K562 (cell line): Measurements from ENCODE around the gene CABYR. TPM values are rescaled to one million over a fixed set of nuclear protein-coding genes. Genes with fewer than 3 reads are reported as not detected.

Experiments
- ATAC-seq: fragments of 200-7000 bp; cut with Tn5 transposase; 3 replicates; pipeline ENCODE4 v1.9.1; 2020; ENCODE audit warnings: moderate library complexity
- BruUV-seq: library from RNA; stranded (reverse); fragments of 400-500 nt; replicated peaks from 2 replicates; lab custom pipeline; 2021; lab: Mats Ljungman, UMichigan
- CTCF ChIA-PET: fragments of 300-600 bp; formaldehyde crosslinking; extraction: SDS; loops from one replicate; lab custom pipeline; 2021; ENCODE audit warnings: low intra/inter-chr PET ratio; lab: Yijun Ruan, JAX
- POLR2A ChIA-PET: fragments of 300-600, 350-650 bp; sonication (Branson Sonifier 250); formaldehyde crosslinking; extraction: SDS; loops from one replicate; lab custom pipeline; 2021; ENCODE audit warnings: antibody characterized with exemption, inconsistent platforms; lab: Yijun Ruan, JAX
- DNase-seq, 4 experiments: peaks; one replicate each; pipeline versions ENCODE4 v3.0.0 to v3.0.0-alpha.2; 2011 to 2018; ENCODE audit warnings: low spot score in 3 of 4, mixed read lengths in 3 of 4; ENCODE audit errors: extremely low read depth in 1 of 4
- FAIRE-seq: peaks from 2 replicates; lab custom pipeline; 2011; peaks lifted over from hg19 to GRCh38; lab: Jason Lieb, UNC
- H2AFZ ChIP-seq: 2 replicates; pipeline ENCODE4 v1.6.0; 2011; ENCODE audit warnings: low read depth, low read length, control low read depth, inconsistent platforms
- H3K27ac ChIP-seq: fragments of 200-600 bp; 3 replicates; pipeline ENCODE4 v1.8.0; 2011; ENCODE audit warnings: low read depth, mild to moderate bottlenecking, control low read depth, inconsistent platforms, low read length, moderate library complexity, mixed read lengths; ENCODE audit errors: extremely low read depth
- H3K27me3 ChIP-seq, 2 experiments: fragments of 300-600 bp in 1 of 2; 2 replicates in 1 of 2; 3 replicates in 1 of 2; pipeline versions ENCODE4 v1.6.0 to v1.8.0; 2011; ENCODE audit warnings: inconsistent platforms in 2 of 2, low read length in 2 of 2, mild to moderate bottlenecking in 1 of 2, mixed read lengths in 1 of 2, moderate library complexity in 1 of 2; ENCODE audit not compliant: control insufficient read depth in 2 of 2, insufficient read depth in 2 of 2
- H3K36me3 ChIP-seq: fragments of 300-600 bp; 3 replicates; pipeline ENCODE4 v1.8.0; 2011; ENCODE audit warnings: mild to moderate bottlenecking, low read length, inconsistent platforms; ENCODE audit not compliant: control insufficient read depth, insufficient read depth
- H3K4me1 ChIP-seq, 2 experiments: fragments of 200-600 bp in 1 of 2; replicated peaks in 1 of 2; 2 replicates in 1 of 2; 3 replicates in 1 of 2; pipeline versions ENCODE4 v1.5.1 to v1.8.0; 2011; ENCODE audit warnings: inconsistent platforms in 2 of 2, low read length in 2 of 2, mild to moderate bottlenecking in 1 of 2, mixed read lengths in 1 of 2, moderate library complexity in 1 of 2; ENCODE audit not compliant: control insufficient read depth in 2 of 2, insufficient read depth in 2 of 2
- H3K4me2 ChIP-seq: 2 replicates; pipeline ENCODE4 v1.6.1; 2011; ENCODE audit warnings: low read length, control low read depth, inconsistent platforms, mixed read lengths; ENCODE audit not compliant: insufficient read depth
- H3K4me3 ChIP-seq: fragments of 200-600 bp; sonication (generic), shearing (Covaris generic); 2 replicates; pipeline ENCODE4 v1.5.1; 2016; ENCODE audit warnings: control low read depth, inconsistent platforms
- H3K79me2 ChIP-seq: fragments of 200-600 bp; 3 replicates; pipeline ENCODE4 v1.8.0; 2011; ENCODE audit warnings: low read length, inconsistent platforms; ENCODE audit not compliant: control insufficient read depth, insufficient read depth
- H3K9ac ChIP-seq, 2 experiments: 2 replicates each; pipeline versions ENCODE4 v1.6.0 to v1.6.1; 2011; ENCODE audit warnings: low read depth in 2 of 2, low read length in 2 of 2, control low read depth in 1 of 2, inconsistent platforms in 1 of 2, mild to moderate bottlenecking in 1 of 2, mixed read lengths in 1 of 2; ENCODE audit not compliant: insufficient read depth in 1 of 2
- H3K9me1 ChIP-seq: one replicate; pipeline ENCODE4 v1.6.0; 2011; ENCODE audit warnings: inconsistent platforms, mild to moderate bottlenecking, low read length, moderate library complexity; ENCODE audit not compliant: control insufficient read depth, insufficient read depth
- H3K9me3 ChIP-seq: replicated peaks from 2 replicates; pipeline ENCODE4 v1.5.1; 2011; ENCODE audit warnings: low read depth, low read length, inconsistent platforms; ENCODE audit not compliant: control insufficient read depth, insufficient read depth
- H4K20me1 ChIP-seq: replicated peaks from 2 replicates; pipeline ENCODE4 v1.6.1; 2011; ENCODE audit warnings: low read length, inconsistent platforms, mixed read lengths; ENCODE audit not compliant: control insufficient read depth, insufficient read depth
- ARID2 ChIP-seq: fragments of 450-650 bp; IDR thresholded peaks from 2 replicates; pipeline ENCODE4 v1.6.1; 2017; ENCODE audit warnings: antibody characterized with exemption, mild to moderate bottlenecking
- TARDBP ChIP-seq: fragments of 450-650 bp; IDR thresholded peaks from 2 replicates; pipeline ENCODE4 v1.6.1; 2016
- XRCC4 ChIP-seq: IDR thresholded peaks from one replicate; pipeline ENCODE4 v1.6.1; 2011; ENCODE audit not compliant: insufficient read depth, insufficient read length; ENCODE audit errors: extremely low read depth
- ZNF445 ChIP-seq: fragments of 250-450 bp; sonication (Bioruptor Pico); IDR thresholded peaks from 2 replicates; pipeline ENCODE4 v1.4.0; 2020; ENCODE audit warnings: low read depth, mild to moderate bottlenecking, moderate library complexity
- WGBS: fragments of 100-300 bp; shearing (Covaris generic); methylation state at CpG from one replicate; pipeline ENCODE4 v1.1.6; 2016; ENCODE audit warnings: low coverage, mixed read lengths; ENCODE audit not compliant: insufficient coverage; ENCODE audit errors: missing lambda C conversion rate; 5-methylcytosine and 5-hydroxymethylcytosine counted together
- in situ Hi-C: fragments of 300-500 bp; cut with MboI; formaldehyde crosslinking; loops from 4 replicates; pipeline ENCODE4 v1.15.0; 2018; ENCODE audit warnings: inconsistent platforms, mixed read lengths
- intact Hi-C: fragments of 100-400 bp; cut with micrococcal nuclease; formaldehyde crosslinking; loops from 2 replicates; pipeline ENCODE4 v1.14.2; 2022
- polyA plus RNA-seq, 8 experiments: library from polyadenylated mRNA; depleted of rRNA in 4 of 8; stranded (reverse) in 5 of 8; unstranded in 3 of 8; fragments of >200 nt; fragmentation: Nextera tagmentation in 2 of 8; fragmentation: Illumina TruSeq in 1 of 8; extraction: Ambion mirVana in 2 of 8; extraction: Trizol in 1 of 8; gene quantifications; 2 replicates each; pipeline versions ENCODE4 v1.2.1 to v1.2.3, GENCODE V29; 2011 to 2014; ENCODE audit warnings: inconsistent platforms in 1 of 8, missing spikeins in 1 of 8
- total RNA-seq, 7 experiments: library from RNA; depleted of rRNA in 6 of 7; stranded (reverse); fragments of >200 nt in 6 of 7; fragmentation: Illumina TruSeq in 2 of 7; extraction: Trizol in 2 of 7; gene quantifications; 2 replicates each; pipeline versions ENCODE4 v1.2.1 to v1.2.3, GENCODE V29; 2011 to 2021; ENCODE audit warnings: low replicate concordance in 1 of 7
- TF ChIP-seq, protein P1 (sequence below): fragments of 450-650 bp; formaldehyde crosslinking; IDR thresholded peaks from 2 replicates; pipeline ENCODE4 v1.4.0; 2020; ENCODE audit warnings: mild to moderate bottlenecking, moderate library complexity

The CABYR gene
- total and polyA plus RNA-seq, 9 of the 15 experiments (the other 6 are each of a cell fraction or from before 2014, with no cell fraction given): not detected

DNA sequence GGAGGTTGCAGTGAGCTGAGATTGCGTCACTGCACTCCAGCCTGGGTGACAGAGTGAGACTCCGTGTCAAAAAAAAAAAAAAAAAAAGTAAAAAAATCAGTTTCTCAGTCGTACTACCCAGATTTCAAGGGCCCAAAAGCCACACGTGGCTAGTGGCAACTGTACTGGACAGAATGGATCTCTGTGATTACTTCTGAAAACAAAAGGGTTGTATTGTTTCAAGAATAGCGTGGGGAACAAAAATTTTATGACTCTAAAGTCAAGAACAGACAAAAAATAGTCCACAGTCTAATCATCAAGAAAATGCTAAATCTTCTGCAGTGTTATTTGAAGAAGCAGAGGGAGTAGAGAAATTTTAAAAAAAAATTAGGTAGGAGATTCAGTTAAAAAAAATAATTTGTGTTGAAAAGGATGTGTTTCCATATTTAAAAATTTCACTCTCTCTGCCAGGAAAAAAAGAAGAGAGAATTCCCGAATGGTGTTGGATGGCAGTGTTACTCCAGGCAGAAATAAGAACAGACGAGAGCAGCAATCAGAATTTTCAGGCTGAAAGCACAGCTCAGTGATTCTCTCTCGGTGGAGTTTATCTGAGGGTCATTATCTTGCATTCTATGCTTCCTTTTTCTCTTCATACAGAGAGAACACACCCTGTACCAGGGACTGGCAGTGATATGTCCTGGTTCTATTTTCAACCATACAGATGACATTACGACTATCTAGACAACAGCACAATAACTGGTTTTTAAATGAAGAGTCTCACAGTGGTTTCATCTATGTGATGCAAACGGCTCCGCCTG, 61.8 kb downstream of the CABYR start:
- intact Hi-C loops: no loop called here
- TF ChIP-seq, protein P1, sequence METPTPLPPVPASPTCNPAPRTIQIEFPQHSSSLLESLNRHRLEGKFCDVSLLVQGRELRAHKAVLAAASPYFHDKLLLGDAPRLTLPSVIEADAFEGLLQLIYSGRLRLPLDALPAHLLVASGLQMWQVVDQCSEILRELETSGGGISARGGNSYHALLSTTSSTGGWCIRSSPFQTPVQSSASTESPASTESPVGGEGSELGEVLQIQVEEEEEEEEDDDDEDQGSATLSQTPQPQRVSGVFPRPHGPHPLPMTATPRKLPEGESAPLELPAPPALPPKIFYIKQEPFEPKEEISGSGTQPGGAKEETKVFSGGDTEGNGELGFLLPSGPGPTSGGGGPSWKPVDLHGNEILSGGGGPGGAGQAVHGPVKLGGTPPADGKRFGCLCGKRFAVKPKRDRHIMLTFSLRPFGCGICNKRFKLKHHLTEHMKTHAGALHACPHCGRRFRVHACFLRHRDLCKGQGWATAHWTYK (CRISPR knock-in tag): no peak
- no peak for TF ChIP-seq ZNF445 (CRISPR knock-in tag)
- TF ChIP-seq TARDBP: no peak
- no peak for TF ChIP-seq ARID2
- no peak for TF ChIP-seq XRCC4
- ChIA-PET CTCF (no interaction called here), POLR2A (no interaction called here)
- Histone ChIP-seq H3K9ac (no peak overlapping the region), H3K79me2 (no peaks in the 10 kb centered on the region), H3K9me3 (no peaks in the 10 kb centered on the region), H3K9me1 (no peaks in the 10 kb centered on the region), H4K20me1 (no peaks in the 10 kb centered on the region), H3K27ac (no peak overlapping the region), H3K4me2 (no peak overlapping the region), H3K4me3 (no peak overlapping the region), H3K27me3 (peaks cover 0 to 2% of the 10 kb centered on the region in 2 experiments; a peak in 2 of 5 replicates), H3K36me3 (no peaks in the 10 kb centered on the region), H3K4me1 (no peaks in the 10 kb centered on the region), H2AFZ (no peak overlapping the region)
- FAIRE-seq: no peak
- WGBS: 0% methylated on average over 10 of the region's 11 CpGs
- in situ Hi-C loops: no loop called here
- no TSS peak for BruUV-seq
- ATAC-seq: no peak
- no peak for DNase-seq
